Activated CD4-positive, alpha-beta T cell treated with anti-CD3 and anti-CD28 coated beads, Interleukin-2, Interleukin-4, amounts not matched to agents 100 ng/mL and 50 ng/mL, durations not matched to agents 16 hours and 8 hours (primary cell): Measurements from ENCODE around the gene GRM7.

ENCODE experiments used
- DNase-seq: peaks from one replicate; pipeline ENCODE4 v3.0.0-alpha.2; 2020; ENCODE audit warnings: low spot score

GRM7 gene

GRCh38 chr3:7658294-7658693 is 797.4 kb downstream of the GRM7 start:
- DNase-seq = no peak

GRCh38 chr3:7659079-7659478 is 798.2 kb downstream of the GRM7 start:
- DNase-seq = no peak

- DNase-seq = no peak
Observed at GRCh38 chr3:7663771-7664170, 802.9 kb downstream of the GRM7 start.

GRCh38 chr3:7667774-7668173 is 806.9 kb downstream of the GRM7 start:
- no peak for DNase-seq

- no peak for DNase-seq
Observed at GRCh38 chr3:7669641-7670040, 808.7 kb downstream of the GRM7 start.

GRCh38 chr3:7678521-7678920 is 817.6 kb downstream of the GRM7 start:
- DNase-seq = no peak

GRCh38 chr3:7682822-7683229 is 821.9 kb downstream of the GRM7 start:
- DNase-seq = no peak

- DNase-seq = no peak
Observed at GRCh38 chr3:7683426-7683825, 822.5 kb downstream of the GRM7 start.

- no peak for DNase-seq
Observed at GRCh38 chr3:7684182-7684715, 823.3 kb downstream of the GRM7 start.

GRCh38 chr3:7687428-7688147 is 826.7 kb downstream of the GRM7 start:
- no peak for DNase-seq

GRCh38 chr3:7692866-7693265 is 832.0 kb downstream of the GRM7 start:
- no peak for DNase-seq

GRCh38 chr3:7693976-7694375 is 833.1 kb downstream of the GRM7 start:
- DNase-seq = no peak

- no peak for DNase-seq
Observed at GRCh38 chr3:7695049-7695448, 834.1 kb downstream of the GRM7 start.

GRCh38 chr3:7696320-7696719 is 835.4 kb downstream of the GRM7 start:
- DNase-seq = no peak

- DNase-seq = no peak
Observed at GRCh38 chr3:7697548-7697947, 836.6 kb downstream of the GRM7 start.

GRCh38 chr3:7700539-7700938 is 839.6 kb downstream of the GRM7 start:
- no peak for DNase-seq

GRCh38 chr3:7700977-7701376 is 840.1 kb downstream of the GRM7 start:
- DNase-seq = no peak

- DNase-seq = no peak
Observed at GRCh38 chr3:7707187-7707586, 846.3 kb downstream of the GRM7 start.

GRCh38 chr3:7709376-7710082 is 848.6 kb downstream of the GRM7 start:
- no peak for DNase-seq

- no peak for DNase-seq
Observed at GRCh38 chr3:7710284-7710683, 849.4 kb downstream of the GRM7 start.

GRCh38 chr3:7713724-7714123 is 852.8 kb downstream of the GRM7 start:
- DNase-seq = no peak

GRCh38 chr3:7720649-7721297 is 859.9 kb downstream of the GRM7 start:
- no peak for DNase-seq

- DNase-seq = no peak
Observed at GRCh38 chr3:7721869-7722268, 861.0 kb downstream of the GRM7 start.
